Trophoblast cell (in vitro differentiated cells and primary cell): Measurements from ENCODE around the gene HIC2.

Experiments
- DNase-seq, 2 donors: peaks; one replicate each; pipeline ENCODE4 v3.0.0-alpha.2; 2016
- H2AFZ ChIP-seq: 2 replicates; pipeline ENCODE4 v1.6.1; 2013; ENCODE audit warnings: low read length, moderate library complexity, mild to moderate bottlenecking; ENCODE audit not compliant: insufficient read depth, poor library complexity
- H2AK5ac ChIP-seq: 2 replicates; pipeline ENCODE4 v1.6.1; 2013; ENCODE audit warnings: mild to moderate bottlenecking, low read length
- H2BK120ac ChIP-seq: 2 replicates; pipeline ENCODE4 v1.6.1; 2013; ENCODE audit warnings: low read length, mild to moderate bottlenecking, moderate library complexity; ENCODE audit not compliant: insufficient read depth, poor library complexity
- H2BK12ac ChIP-seq: 2 replicates; pipeline ENCODE4 v1.6.1; 2013; ENCODE audit warnings: mild to moderate bottlenecking, low read length, moderate library complexity
- H2BK5ac ChIP-seq: 2 replicates; pipeline ENCODE4 v1.6.1; 2013; ENCODE audit warnings: low read length, low read depth, moderate library complexity, mild to moderate bottlenecking; ENCODE audit not compliant: poor library complexity
- H3K14ac ChIP-seq: 2 replicates; pipeline ENCODE4 v1.6.1; 2013; ENCODE audit warnings: mild to moderate bottlenecking, low read length
- H3K18ac ChIP-seq: 2 replicates; pipeline ENCODE4 v1.6.1; 2013; ENCODE audit warnings: mild to moderate bottlenecking, low read length
- H3K23ac ChIP-seq: 2 replicates; pipeline ENCODE4 v1.6.1; 2013; ENCODE audit warnings: low read length
- H3K27ac ChIP-seq: 2 replicates; pipeline ENCODE4 v1.5.1; 2013; ENCODE audit warnings: low read depth, mild to moderate bottlenecking, inconsistent platforms, low read length, moderate library complexity
- H3K27me3 ChIP-seq: 2 replicates; pipeline ENCODE4 v1.6.1; 2013; ENCODE audit warnings: inconsistent platforms, mild to moderate bottlenecking, low read length, moderate library complexity; ENCODE audit not compliant: insufficient read depth
- H3K36me3 ChIP-seq, 2 experiments: 1 replicate in 1 of 2; 2 replicates in 1 of 2; pipeline ENCODE4 v1.6.1; 2013; ENCODE audit warnings: low read length in 2 of 2, mild to moderate bottlenecking in 2 of 2, moderate library complexity in 1 of 2; ENCODE audit not compliant: insufficient read depth in 2 of 2, control insufficient read depth in 1 of 2
- H3K4ac ChIP-seq: 2 replicates; pipeline ENCODE4 v1.6.1; 2013; ENCODE audit warnings: low read depth, mild to moderate bottlenecking, low read length, moderate library complexity
- H3K4me1 ChIP-seq, 2 experiments: 1 replicate in 1 of 2; 2 replicates in 1 of 2; pipeline ENCODE4 v1.6.1; 2013; ENCODE audit warnings: low read length in 2 of 2, mild to moderate bottlenecking in 2 of 2, moderate library complexity in 1 of 2; ENCODE audit not compliant: insufficient read depth in 2 of 2, control insufficient read depth in 1 of 2
- H3K4me2 ChIP-seq: 2 replicates; pipeline ENCODE4 v1.6.1; 2013; ENCODE audit warnings: inconsistent platforms, mild to moderate bottlenecking, low read length, moderate library complexity
- H3K4me3 ChIP-seq: 2 replicates; pipeline ENCODE4 v1.5.1; 2013; ENCODE audit warnings: mild to moderate bottlenecking, low read depth, low read length, inconsistent platforms
- H3K79me1 ChIP-seq: one replicate; pipeline ENCODE4 v1.6.1; 2013; ENCODE audit warnings: low read length
- H3K79me2 ChIP-seq: 2 replicates; pipeline ENCODE4 v1.6.1; 2013; ENCODE audit warnings: low read length, mild to moderate bottlenecking; ENCODE audit not compliant: control insufficient read depth, insufficient read depth, poor library complexity
- H3K9ac ChIP-seq: 2 replicates; pipeline ENCODE4 v1.6.1; 2013; ENCODE audit warnings: mild to moderate bottlenecking, low read length
- H3K9me3 ChIP-seq: 2 replicates; pipeline ENCODE4 v1.6.1; 2013; ENCODE audit warnings: low read depth, mild to moderate bottlenecking, control low read depth, inconsistent platforms, low read length; ENCODE audit not compliant: insufficient read depth
- H4K12ac ChIP-seq: 2 replicates; pipeline ENCODE4 v1.6.1; 2013; ENCODE audit warnings: low read depth, mild to moderate bottlenecking, low read length, moderate library complexity
- H4K8ac ChIP-seq: 2 replicates; pipeline ENCODE4 v1.6.1; 2013; ENCODE audit warnings: low read depth, mild to moderate bottlenecking, low read length, moderate library complexity
- H4K91ac ChIP-seq: one replicate; pipeline ENCODE4 v1.6.1; 2013; ENCODE audit warnings: low read depth, mild to moderate bottlenecking, low read length, moderate library complexity
- WGBS: extraction: QIAGEN DNeasy Blood & Tissue Kit; methylation state at CpG from one replicate; pipeline ENCODE4 v1.1.7; 2013; ENCODE audit warnings: missing lambda C conversion rate; ENCODE audit not compliant: insufficient read length, insufficient coverage; ENCODE audit errors: extremely low coverage; 5-methylcytosine and 5-hydroxymethylcytosine counted together

HIC2 gene

GRCh38 chr22:21448627-21449416, 31.7 kb downstream of the HIC2 start:
- Histone ChIP-seq H3K4me2 (no peak overlapping the region), H3K27ac (no peak overlapping the region), H2AK5ac (no peak overlapping the region), H3K27me3 (no peaks in the 10 kb centered on the region), H4K12ac (no peak overlapping the region), H4K91ac (no peak overlapping the region), H3K23ac (no peak overlapping the region), H3K79me1 (no peaks in the 10 kb centered on the region), H2AFZ (no peak overlapping the region), H2BK120ac (no peak overlapping the region), H3K4me3 (no peak overlapping the region), H3K9me3 (peaks cover 3% of the 10 kb centered on the region), H4K8ac (no peak overlapping the region), H3K79me2 (peaks cover 4% of the 10 kb centered on the region), H3K9ac (no peak overlapping the region), H2BK5ac (no peak overlapping the region), H2BK12ac (no peak overlapping the region), H3K4me1 (no peaks in the 10 kb centered on the region), H3K18ac (peak overlapping the region; percentile 42), H3K4ac (no peak overlapping the region), H3K14ac (no peak overlapping the region), H3K36me3 (peaks cover 63 to 66% of the 10 kb centered on the region in 2 experiments)
- no peak for DNase-seq
- no CpG with 5 or more reads among the region's 23 CpGs for WGBS

- no peak for DNase-seq
- H3K9ac ChIP-seq, result no peak overlapping the region
- no peaks in the 10 kb centered on the region for H3K79me2 ChIP-seq
- H2BK12ac ChIP-seq, result no peak overlapping the region
- no peak overlapping the region for H3K27ac ChIP-seq
- H3K4ac ChIP-seq, result peak overlapping the region; percentile 6
- no peak overlapping the region for H2BK120ac ChIP-seq
- H2BK5ac ChIP-seq, result no peak overlapping the region
- no peak overlapping the region for H3K4me2 ChIP-seq
- no peak overlapping the region for H4K91ac ChIP-seq
- H3K9me3 ChIP-seq, result peaks cover 3% of the 10 kb centered on the region
- WGBS, result no CpG with 5 or more reads among the region's 23 CpGs
- H3K79me1 ChIP-seq, result no peaks in the 10 kb centered on the region
- no peak overlapping the region for H3K14ac ChIP-seq
- H4K8ac ChIP-seq, result no peak overlapping the region
- no peak overlapping the region for H3K23ac ChIP-seq
- no peak overlapping the region for H2AK5ac ChIP-seq
- H3K4me1 ChIP-seq, result no peaks in the 10 kb centered on the region
- H3K27me3 ChIP-seq, result no peaks in the 10 kb centered on the region
- H2AFZ ChIP-seq, result no peak overlapping the region
- H3K36me3 ChIP-seq, result peaks cover 57% of the 10 kb centered on the region in 2 experiments
- H3K18ac ChIP-seq, result peak overlapping the region; percentile 74
- H3K4me3 ChIP-seq, result no peak overlapping the region
- no peak overlapping the region for H4K12ac ChIP-seq
Observed at GRCh38 chr22:21449531-21450319, 32.6 kb downstream of the HIC2 start.

DNA sequence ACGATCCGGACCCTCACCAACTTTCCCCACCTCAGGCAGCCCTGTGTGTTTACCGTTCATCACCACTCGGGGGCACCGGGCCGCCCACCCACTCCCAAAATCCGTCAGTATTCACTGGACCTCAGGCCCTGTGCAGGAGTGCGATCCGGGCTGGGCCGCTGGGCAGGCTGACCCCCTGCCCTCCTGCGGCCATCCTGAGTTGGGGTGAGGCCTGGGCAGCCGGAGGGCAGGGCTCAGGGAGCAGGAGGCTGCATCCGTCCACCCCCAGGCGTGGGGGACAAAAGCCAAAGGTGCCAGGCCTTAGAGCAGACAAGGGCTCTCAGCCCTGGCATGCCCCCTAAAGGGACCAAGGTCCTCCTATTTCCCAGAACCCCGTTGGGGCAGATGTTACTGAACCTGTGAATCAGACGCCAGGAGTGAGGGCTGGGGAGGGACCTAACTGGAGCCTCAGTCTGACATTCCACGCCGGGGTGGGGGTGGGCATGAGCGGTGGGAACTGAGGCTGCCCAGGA, 33.2 kb downstream of the HIC2 start:
- no peak overlapping the region for H3K14ac ChIP-seq
- no peak overlapping the region for H4K91ac ChIP-seq
- no peak overlapping the region for H2AK5ac ChIP-seq
- no peaks in the 10 kb centered on the region for H3K4me1 ChIP-seq
- DNase-seq, result no peak
- H2BK5ac ChIP-seq, result no peak overlapping the region
- no peak overlapping the region for H3K4ac ChIP-seq
- peak overlapping the region; percentile 37 for H3K18ac ChIP-seq
- no peaks in the 10 kb centered on the region for H3K79me1 ChIP-seq
- H4K12ac ChIP-seq, result no peak overlapping the region
- H2AFZ ChIP-seq, result no peak overlapping the region
- H2BK120ac ChIP-seq, result no peak overlapping the region
- no peak overlapping the region for H2BK12ac ChIP-seq
- no peaks in the 10 kb centered on the region for H3K79me2 ChIP-seq
- no peak overlapping the region for H4K8ac ChIP-seq
- H3K36me3 ChIP-seq, result peaks cover 53 to 55% of the 10 kb centered on the region in 2 experiments
- no peak overlapping the region for H3K23ac ChIP-seq
- peaks cover 3% of the 10 kb centered on the region for H3K9me3 ChIP-seq
- no peaks in the 10 kb centered on the region for H3K27me3 ChIP-seq
- H3K27ac ChIP-seq, result no peak overlapping the region
- H3K4me2 ChIP-seq, result no peak overlapping the region
- no peak overlapping the region for H3K9ac ChIP-seq
- no peak overlapping the region for H3K4me3 ChIP-seq
- no CpG with 5 or more reads among the region's 19 CpGs for whole genome bisulfite sequencing

DNA sequence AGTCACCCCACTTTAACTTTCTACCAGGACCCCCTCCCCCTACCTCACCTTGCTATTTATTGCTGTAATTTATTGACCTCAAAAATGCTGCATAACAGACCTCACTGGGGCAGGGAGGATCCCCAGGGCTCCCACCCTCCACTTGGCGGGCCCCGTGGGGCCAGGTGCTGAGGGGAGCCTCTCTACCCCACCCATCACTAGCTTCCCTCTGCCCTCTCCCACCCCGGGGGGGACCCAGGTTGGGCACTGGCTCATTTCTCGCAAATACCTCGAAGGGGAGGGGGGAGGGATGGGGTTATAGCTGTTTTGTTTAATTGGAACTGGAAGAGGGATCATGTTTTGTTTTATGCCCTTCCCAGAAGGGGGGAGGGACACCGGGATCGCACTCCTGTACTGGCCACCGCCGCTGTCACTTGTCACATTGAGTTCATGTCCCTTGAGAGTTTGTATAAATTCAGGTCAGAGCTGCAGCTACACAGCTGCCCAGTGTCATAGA, 33.7 kb downstream of the HIC2 start:
- Histone ChIP-seq H4K8ac (no peak overlapping the region), H2BK5ac (no peak overlapping the region), H3K79me2 (no peaks in the 10 kb centered on the region), H2AFZ (no peak overlapping the region), H2AK5ac (no peak overlapping the region), H2BK120ac (no peak overlapping the region), H4K91ac (no peak overlapping the region), H3K9me3 (peaks cover 3% of the 10 kb centered on the region), H3K4me1 (no peaks in the 10 kb centered on the region), H3K79me1 (no peaks in the 10 kb centered on the region), H3K27me3 (no peaks in the 10 kb centered on the region), H3K4me2 (no peak overlapping the region), H3K4ac (no peak overlapping the region), H2BK12ac (no peak overlapping the region), H3K4me3 (no peak overlapping the region), H3K27ac (no peak overlapping the region), H3K36me3 (peaks cover 51 to 52% of the 10 kb centered on the region in 2 experiments), H3K23ac (no peak overlapping the region), H3K14ac (no peak overlapping the region), H3K18ac (no peak overlapping the region), H3K9ac (no peak overlapping the region), H4K12ac (no peak overlapping the region)
- DNase-seq, result no peak
- no CpG with 5 or more reads among the region's 9 CpGs for WGBS
